HG03342 (cell line): ENCODE data around the gene DPH1.
A peak's percentile ranks its signal among the peaks of the same experiment; 100 is the strongest.

Experiments used
- ATAC-seq: cut with Tn5 transposase; IDR thresholded peaks from one replicate; pipeline ENCODE4 v1.9.1; 2021; ENCODE audit warnings: mild to moderate bottlenecking, moderate library complexity; ENCODE audit not compliant: unreplicated experiment

The DPH1 gene

DNA sequence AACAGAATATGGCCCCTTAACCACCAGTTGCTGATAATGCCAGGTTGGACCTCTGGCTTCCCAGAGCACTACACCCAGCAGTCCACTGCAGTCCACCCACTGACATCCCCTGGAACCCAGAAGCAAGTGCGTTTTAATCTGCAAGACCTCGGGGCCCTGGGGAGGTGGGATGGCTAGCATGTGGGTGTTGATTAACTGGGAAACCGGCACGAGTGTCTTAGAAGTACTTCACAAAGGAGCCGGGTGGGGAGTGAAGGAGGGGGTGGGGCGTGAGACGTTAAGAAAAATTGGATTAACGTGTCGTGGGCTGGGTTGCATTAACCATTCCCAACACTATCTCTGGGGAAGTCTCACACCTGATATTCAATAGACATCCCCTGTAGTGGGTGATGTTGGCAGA is 18.9 kb downstream of the DPH1 start:
- ATAC-seq = no peak

GRCh38 chr17:2049333-2050299 is 19.7 kb downstream of the DPH1 start:
- peak; percentile 49 for ATAC-seq

DNA sequence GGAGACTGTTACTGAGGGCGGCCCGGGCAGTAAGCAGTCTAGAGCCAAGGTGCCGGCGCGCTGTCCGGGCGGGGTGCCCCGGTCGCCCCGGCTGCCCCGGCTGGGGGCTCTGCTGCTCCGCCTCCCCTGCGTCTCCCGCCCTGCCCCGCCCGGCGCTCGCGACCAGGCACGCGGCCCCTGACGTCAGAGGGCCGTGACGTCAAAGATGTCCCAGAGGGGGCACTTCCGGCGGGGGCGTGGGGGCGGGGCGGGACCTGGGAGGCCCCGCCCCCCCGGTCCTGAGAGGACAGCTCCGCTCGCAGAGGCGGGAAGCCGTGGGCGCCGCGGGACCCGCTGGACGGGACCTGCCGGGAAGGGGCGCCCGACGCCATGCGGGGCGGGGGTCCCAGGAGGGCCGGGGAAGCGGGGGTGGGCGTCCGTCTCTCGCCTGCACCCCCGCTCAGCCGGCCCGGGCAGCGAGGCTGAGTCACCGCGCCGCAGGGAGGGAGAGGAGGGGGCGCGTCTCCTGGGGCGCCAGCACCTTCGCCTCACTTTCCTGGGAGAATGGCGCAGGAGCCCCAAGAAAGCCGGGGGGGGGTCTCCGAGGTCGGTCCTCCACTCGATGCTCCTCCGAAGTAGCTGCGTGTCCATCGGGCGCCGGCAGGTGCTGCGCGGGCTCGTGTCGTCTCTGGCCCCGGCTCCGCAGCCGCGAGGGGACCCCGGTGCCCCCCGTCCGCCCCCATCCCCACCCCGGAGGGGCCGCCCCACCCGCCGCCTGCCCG is 20.5 kb downstream of the DPH1 start:
- peak; percentile 12 for ATAC-seq

DNA sequence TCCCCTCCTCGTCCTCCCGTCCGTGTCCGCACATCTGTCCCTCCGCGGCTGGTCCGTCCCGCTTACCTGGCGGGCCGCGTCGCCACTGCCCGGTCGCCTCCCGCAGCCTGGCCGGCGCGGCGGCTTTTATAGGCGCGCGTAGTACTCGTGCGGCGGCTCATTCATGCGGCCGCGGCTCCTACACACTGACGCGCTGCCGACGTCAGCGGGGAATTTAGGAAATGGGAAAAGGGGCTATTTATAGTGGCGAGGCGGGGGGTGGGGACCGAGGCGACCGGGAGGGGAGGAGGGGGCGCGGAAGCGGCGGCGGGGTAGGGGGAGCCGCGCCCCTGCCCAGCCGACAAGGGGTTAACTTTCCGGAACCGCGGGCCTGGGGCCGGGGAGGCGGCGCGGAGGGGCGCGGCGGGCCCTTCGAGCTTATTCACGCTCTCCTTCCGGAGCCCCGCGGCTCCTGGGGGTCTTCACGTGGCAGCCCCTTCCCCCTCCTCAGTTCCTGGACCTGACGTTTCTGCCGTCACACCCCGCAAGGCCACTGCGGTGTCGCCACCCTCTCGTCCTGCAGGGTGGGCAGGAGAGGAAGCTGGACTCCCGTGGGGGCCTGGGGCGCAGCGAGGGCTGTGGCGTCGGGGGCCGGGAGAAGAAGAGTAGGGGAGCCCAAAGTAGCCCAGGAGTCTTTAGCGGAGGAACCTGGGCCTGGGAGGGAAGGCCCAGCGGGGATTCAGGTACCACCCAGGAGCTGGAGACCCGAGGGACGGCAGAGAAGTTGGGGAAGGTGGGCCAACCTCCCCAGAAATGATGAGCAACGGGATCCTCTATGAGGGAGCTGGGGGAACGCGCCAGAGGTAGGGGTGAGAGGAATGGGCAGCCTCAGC is 21.3 kb downstream of the DPH1 start:
- no peak for ATAC-seq

GRCh38 chr17:2051933-2052559 is 22.1 kb downstream of the DPH1 start:
- ATAC-seq = no peak

DNA sequence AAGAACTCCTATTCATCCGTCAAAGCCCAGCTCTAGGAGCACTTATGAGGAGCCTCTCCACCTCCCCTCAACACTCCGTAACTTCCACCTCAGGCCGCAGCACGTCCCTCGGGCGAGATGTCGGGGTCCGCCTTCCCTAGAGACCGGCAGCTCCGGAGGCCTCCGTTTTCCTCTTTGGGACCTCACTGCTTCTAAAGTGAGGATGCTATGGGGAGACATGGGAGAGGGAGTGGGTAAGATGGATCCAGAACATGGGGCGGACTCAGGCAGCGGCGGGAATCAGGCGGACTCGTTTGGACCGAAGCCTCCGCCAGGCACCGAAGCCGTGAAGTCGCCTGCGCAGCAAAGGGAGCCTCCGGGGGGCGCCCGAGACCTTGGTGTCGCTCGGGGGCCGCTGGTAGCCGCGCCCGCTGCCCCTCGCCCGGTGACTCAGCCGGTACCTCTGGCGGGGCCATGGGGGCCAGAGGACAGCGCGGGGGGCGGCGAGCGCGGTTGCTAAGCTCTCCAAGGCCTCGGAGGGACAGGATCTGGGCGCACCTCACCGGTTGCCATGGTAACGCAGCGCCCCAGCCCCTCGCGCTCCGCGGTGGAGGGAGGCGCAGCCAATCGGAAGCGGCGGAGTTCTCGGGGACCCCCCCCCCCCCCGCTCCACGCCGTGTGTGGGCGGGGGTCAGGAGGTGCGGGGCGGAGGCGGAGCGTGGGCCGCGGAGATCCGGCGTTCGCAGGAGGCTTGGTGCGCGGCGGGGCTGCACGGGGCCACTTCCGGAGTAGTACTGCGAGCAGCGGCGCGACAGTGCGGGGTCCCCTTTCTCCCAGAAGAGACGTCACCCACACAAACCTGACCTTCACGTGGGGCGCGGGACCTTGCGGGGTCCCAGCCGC is 23.7 kb downstream of the DPH1 start:
- no peak for ATAC-seq

- no peak for ATAC-seq
Observed at GRCh38 chr17:2054262-2054511, 24.2 kb downstream of the DPH1 start.

GRCh38 chr17:2054512-2055291 is 24.7 kb downstream of the DPH1 start, which contains the start of gene HIC1:
HIC1 (plus strand) TSS chr17:2055103; CDS start chr17:2056691, 1,588 bp downstream.
- ATAC-seq = no peak

DNA sequence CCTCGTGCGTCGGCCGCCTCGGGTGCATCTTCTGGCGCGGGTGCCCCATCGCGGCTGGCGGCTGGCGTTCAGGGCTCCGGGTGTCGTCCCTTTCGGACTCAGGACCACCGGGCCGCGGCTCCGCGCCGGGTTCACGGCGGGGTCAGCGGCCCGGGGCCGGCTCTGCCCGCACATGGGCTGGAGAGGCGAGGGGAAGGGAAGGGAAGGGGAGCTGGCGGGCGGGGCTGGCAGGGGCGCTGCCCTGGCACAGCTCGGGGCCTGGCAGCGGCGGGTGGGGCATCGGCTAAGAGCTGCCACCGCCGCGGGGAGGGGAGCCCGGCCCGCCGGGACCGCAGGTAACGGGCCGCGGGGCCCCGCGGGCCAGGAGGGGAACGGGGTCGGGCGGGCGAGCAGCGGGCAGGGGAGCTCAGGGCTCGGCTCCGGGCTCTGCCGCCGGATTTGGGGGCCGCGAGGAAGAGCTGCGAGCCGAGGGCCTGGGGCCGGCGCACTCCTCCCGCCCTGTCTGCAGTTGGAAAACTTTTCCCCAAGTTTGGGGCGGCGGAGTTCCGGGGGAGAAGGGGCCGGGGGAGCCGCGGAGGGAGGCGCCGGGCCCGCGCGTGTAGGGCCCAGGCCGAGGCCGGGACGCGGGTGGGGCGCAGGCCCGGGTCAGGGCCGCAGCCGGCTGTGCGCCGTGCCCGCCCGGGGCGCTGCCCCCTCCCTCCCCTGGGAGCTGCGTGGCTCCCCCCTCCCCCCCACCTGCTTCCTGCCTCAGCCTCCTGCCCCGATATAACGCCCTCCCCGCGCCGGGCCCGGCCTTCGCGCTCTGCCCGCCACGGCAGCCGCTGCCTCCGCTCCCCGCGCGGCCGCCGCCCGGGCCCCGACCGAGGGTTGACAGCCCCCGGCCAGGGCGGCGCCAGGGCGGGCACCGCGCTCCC is 25.6 kb downstream of the DPH1 start:
- no peak for ATAC-seq

DNA sequence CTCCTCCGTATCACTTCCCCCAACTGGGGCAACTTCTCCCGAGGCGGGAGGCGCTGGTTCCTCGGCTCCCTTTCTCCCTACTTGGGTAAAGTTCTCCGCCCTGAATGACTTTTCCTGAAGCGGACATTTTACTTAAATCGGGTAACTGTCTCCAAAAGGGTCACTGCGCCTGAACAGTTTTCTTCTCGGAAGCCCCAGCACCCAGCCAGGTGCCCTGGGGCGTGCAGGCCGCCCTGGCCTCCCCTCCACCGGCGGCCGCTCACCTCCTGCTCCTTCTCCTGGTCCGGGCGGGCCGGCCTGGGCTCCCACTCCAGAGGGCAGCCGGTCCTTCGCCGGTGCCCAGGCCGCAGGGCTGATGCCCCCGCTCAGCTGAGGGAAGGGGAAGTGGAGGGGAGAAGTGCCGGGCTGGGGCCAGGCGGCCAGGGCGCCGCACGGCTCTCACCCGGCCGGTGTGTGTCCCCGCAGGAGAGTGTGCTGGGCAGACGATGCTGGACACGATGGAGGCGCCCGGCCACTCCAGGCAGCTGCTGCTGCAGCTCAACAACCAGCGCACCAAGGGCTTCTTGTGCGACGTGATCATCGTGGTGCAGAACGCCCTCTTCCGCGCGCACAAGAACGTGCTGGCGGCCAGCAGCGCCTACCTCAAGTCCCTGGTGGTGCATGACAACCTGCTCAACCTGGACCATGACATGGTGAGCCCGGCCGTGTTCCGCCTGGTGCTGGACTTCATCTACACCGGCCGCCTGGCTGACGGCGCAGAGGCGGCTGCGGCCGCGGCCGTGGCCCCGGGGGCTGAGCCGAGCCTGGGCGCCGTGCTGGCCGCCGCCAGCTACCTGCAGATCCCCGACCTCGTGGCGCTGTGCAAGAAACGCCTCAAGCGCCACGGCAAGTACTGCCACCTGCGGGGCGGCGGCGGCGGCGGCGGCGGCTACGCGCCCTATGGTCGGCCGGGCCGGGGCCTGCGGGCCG is 26.5 kb downstream of the DPH1 start:
- no peak for ATAC-seq

GRCh38 chr17:2057175-2057759 is 27.3 kb downstream of the DPH1 start:
- ATAC-seq = no peak

DNA sequence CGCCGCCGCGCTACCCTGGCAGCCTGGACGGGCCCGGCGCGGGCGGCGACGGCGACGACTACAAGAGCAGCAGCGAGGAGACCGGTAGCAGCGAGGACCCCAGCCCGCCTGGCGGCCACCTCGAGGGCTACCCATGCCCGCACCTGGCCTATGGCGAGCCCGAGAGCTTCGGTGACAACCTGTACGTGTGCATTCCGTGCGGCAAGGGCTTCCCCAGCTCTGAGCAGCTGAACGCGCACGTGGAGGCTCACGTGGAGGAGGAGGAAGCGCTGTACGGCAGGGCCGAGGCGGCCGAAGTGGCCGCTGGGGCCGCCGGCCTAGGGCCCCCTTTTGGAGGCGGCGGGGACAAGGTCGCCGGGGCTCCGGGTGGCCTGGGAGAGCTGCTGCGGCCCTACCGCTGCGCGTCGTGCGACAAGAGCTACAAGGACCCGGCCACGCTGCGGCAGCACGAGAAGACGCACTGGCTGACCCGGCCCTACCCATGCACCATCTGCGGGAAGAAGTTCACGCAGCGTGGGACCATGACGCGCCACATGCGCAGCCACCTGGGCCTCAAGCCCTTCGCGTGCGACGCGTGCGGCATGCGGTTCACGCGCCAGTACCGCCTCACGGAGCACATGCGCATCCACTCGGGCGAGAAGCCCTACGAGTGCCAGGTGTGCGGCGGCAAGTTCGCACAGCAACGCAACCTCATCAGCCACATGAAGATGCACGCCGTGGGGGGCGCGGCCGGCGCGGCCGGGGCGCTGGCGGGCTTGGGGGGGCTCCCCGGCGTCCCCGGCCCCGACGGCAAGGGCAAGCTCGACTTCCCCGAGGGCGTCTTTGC is 28.0 kb downstream of the DPH1 start:
- no peak for ATAC-seq

GRCh38 chr17:2058586-2059546 is 28.9 kb downstream of the DPH1 start:
- no peak for ATAC-seq
